Body of pancreas (tissue), 4 donors: ENCODE data around the gene KRT79. TPM values are rescaled to one million over a fixed set of nuclear protein-coding genes. Genes with fewer than 3 reads are reported as not detected.

Experiments used
- ATAC-seq: fragments of 150-250 bp; one replicate; pipeline ENCODE4 v1.9.1; 2016
- DNase-seq, 4 donors: peaks; one replicate each; pipeline ENCODE4 v3.0.0-alpha.2; 2019
- H3K27ac ChIP-seq, 4 donors: fragments of 200-600 bp; sonication (generic); 1 replicate in 3 of 4; 2 replicates in 1 of 4; pipeline versions ENCODE4 v1.5.1 to v1.6.1; 2016 to 2019; ENCODE audit warnings: mild to moderate bottlenecking in 1 of 4, mixed read lengths in 1 of 4, moderate library complexity in 1 of 4
- H3K27me3 ChIP-seq, 2 donors: fragments of 200-600 bp; sonication (generic); one replicate each; pipeline ENCODE4 v1.6.0; 2016; ENCODE audit warnings: mild to moderate bottlenecking in 1 of 2
- H3K36me3 ChIP-seq, 2 donors: fragments of 200-600 bp; sonication (generic); replicated peaks in 1 of 2; 2 replicates each; pipeline ENCODE4 v1.5.1; 2016; ENCODE audit warnings: low read depth in 2 of 2; ENCODE audit not compliant: insufficient read depth in 1 of 2
- H3K4me1 ChIP-seq: fragments of 200-600 bp; sonication (generic); one replicate; pipeline ENCODE4 v1.6.0; 2016
- H3K4me3 ChIP-seq, 2 donors: fragments of 200-600 bp; sonication (generic); 1 replicate in 1 of 2; 2 replicates in 1 of 2; pipeline ENCODE4 v1.5.1; 2016 to 2019
- H3K9me3 ChIP-seq, 3 donors: fragments of 200-600 bp; sonication (generic); 1 replicate in 2 of 3; 2 replicates in 1 of 3; pipeline ENCODE4 v1.5.1; 2016
- POLR2A ChIP-seq, 3 donors: fragments of 450-650 bp; IDR thresholded peaks; one replicate each; pipeline ENCODE4 v1.6.1; 2016; ENCODE audit warnings: antibody characterized with exemption in 3 of 3, mild to moderate bottlenecking in 2 of 3
- WGBS, 2 donors: methylation state at CpG; one replicate each; pipeline ENCODE4 v1.1.5; 2017; 5-methylcytosine and 5-hydroxymethylcytosine counted together
- intact Hi-C: fragments of 100-400 bp; cut with DNase I; formaldehyde crosslinking; loops from one replicate; pipeline ENCODE4 v1.15.1; 2023
- total RNA-seq, 2 donors: library from RNA; depleted of rRNA; stranded (reverse); fragments of >200 nt; gene quantifications; one replicate each; pipeline ENCODE4 v1.1.0, GENCODE V29; 2016
- TF ChIP-seq, protein P1 (sequence below), 7 experiments: fragments of 450-650 bp in 4 of 7; fragments of 200-600 bp in 3 of 7; sonication (generic) in 3 of 7; IDR thresholded peaks; one replicate each; pipeline ENCODE4 v1.5.1; 2016 to 2019; ENCODE audit warnings: antibody characterized with exemption in 7 of 7

KRT79 gene
- total RNA-seq, 2 donors from 2014 or later, result not detected

- no peak for TF ChIP-seq POLR2A (IDR thresholded peaks at IDR 0.05)
- TF ChIP-seq, protein P1, sequence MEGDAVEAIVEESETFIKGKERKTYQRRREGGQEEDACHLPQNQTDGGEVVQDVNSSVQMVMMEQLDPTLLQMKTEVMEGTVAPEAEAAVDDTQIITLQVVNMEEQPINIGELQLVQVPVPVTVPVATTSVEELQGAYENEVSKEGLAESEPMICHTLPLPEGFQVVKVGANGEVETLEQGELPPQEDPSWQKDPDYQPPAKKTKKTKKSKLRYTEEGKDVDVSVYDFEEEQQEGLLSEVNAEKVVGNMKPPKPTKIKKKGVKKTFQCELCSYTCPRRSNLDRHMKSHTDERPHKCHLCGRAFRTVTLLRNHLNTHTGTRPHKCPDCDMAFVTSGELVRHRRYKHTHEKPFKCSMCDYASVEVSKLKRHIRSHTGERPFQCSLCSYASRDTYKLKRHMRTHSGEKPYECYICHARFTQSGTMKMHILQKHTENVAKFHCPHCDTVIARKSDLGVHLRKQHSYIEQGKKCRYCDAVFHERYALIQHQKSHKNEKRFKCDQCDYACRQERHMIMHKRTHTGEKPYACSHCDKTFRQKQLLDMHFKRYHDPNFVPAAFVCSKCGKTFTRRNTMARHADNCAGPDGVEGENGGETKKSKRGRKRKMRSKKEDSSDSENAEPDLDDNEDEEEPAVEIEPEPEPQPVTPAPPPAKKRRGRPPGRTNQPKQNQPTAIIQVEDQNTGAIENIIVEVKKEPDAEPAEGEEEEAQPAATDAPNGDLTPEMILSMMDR (IDR thresholded peaks at IDR 0.05), result no peak
- Histone ChIP-seq H3K27me3 (no peaks in the 10 kb centered on the region), H3K27ac (no peak overlapping the region), H3K36me3 (no peaks in the 10 kb centered on the region), H3K9me3 (no peaks in the 10 kb centered on the region), H3K4me1 (no peaks in the 10 kb centered on the region), H3K4me3 (no peak overlapping the region)
- 74 to 86% methylated on average over 4 to 5 of the region's 5 CpGs for WGBS, 2 donors
- no peak for DNase-seq
- intact Hi-C loops, result no loop called here
- ATAC-seq, result no peak
Observed at GRCh38 chr12:52824741-52825410, 9.2 kb downstream of the KRT79 start.

GRCh38 chr12:52823761-52824450 lies 10.2 kb downstream of the KRT79 start:
- TF ChIP-seq POLR2A (IDR thresholded peaks at IDR 0.05), result no peak
- TF ChIP-seq, protein P1 (IDR thresholded peaks at IDR 0.05), result no peak
- 63 to 84% methylated on average over 2 to 15 of the region's 15 CpGs for WGBS, 2 donors
- no peak overlapping the region for H3K27ac ChIP-seq
- ATAC-seq, result no peak
- no peaks in the 10 kb centered on the region for H3K4me1 ChIP-seq
- H3K9me3 ChIP-seq, result no peaks in the 10 kb centered on the region
- no peaks in the 10 kb centered on the region for H3K27me3 ChIP-seq
- no peaks in the 10 kb centered on the region for H3K36me3 ChIP-seq
- H3K4me3 ChIP-seq, result no peak overlapping the region
- no peak for DNase-seq
- intact Hi-C loops, result no loop called here

GRCh38 chr12:52822771-52823510 lies 11.2 kb downstream of the KRT79 start:
- Histone ChIP-seq H3K27ac (no peak overlapping the region), H3K4me3 (no peak overlapping the region), H3K9me3 (no peaks in the 10 kb centered on the region), H3K27me3 (no peaks in the 10 kb centered on the region), H3K36me3 (no peaks in the 10 kb centered on the region), H3K4me1 (no peaks in the 10 kb centered on the region)
- ATAC-seq, result no peak
- no peak for DNase-seq
- intact Hi-C loops, result no loop called here
- 58 to 63% methylated on average over 12 to 16 of the region's 16 CpGs for WGBS, 2 donors
- TF ChIP-seq, protein P1 (IDR thresholded peaks at IDR 0.05), result no peak
- no peak for TF ChIP-seq POLR2A (IDR thresholded peaks at IDR 0.05)

GRCh38 chr12:52821826-52822660 lies 12.1 kb downstream of the KRT79 start:
- TF ChIP-seq, protein P1 (IDR thresholded peaks at IDR 0.05), result no peak
- no peak for TF ChIP-seq POLR2A (IDR thresholded peaks at IDR 0.05)
- Histone ChIP-seq H3K36me3 (no peaks in the 10 kb centered on the region), H3K27me3 (no peaks in the 10 kb centered on the region), H3K9me3 (no peaks in the 10 kb centered on the region), H3K4me1 (no peaks in the 10 kb centered on the region), H3K27ac (no peak overlapping the region), H3K4me3 (no peak overlapping the region)
- ATAC-seq (peak; percentile 21), DNase-seq (peak in 2 of 4 donors; percentile 11 to 23)
- WGBS, 2 donors, result 67 to 70% methylated on average over 6 to 10 of the region's 10 CpGs
- intact Hi-C loops, result no loop called here
